ENCODE measurements around the gene FIBIN. TPM values are rescaled to one million over a fixed set of nuclear protein-coding genes. Genes with fewer than 3 reads are reported as not detected.

FIBIN gene
- total and polyA plus RNA-seq, 2 donors (not counting 3 experiments of a cell fraction or from before 2014, with no cell fraction given) = not detected

DNA sequence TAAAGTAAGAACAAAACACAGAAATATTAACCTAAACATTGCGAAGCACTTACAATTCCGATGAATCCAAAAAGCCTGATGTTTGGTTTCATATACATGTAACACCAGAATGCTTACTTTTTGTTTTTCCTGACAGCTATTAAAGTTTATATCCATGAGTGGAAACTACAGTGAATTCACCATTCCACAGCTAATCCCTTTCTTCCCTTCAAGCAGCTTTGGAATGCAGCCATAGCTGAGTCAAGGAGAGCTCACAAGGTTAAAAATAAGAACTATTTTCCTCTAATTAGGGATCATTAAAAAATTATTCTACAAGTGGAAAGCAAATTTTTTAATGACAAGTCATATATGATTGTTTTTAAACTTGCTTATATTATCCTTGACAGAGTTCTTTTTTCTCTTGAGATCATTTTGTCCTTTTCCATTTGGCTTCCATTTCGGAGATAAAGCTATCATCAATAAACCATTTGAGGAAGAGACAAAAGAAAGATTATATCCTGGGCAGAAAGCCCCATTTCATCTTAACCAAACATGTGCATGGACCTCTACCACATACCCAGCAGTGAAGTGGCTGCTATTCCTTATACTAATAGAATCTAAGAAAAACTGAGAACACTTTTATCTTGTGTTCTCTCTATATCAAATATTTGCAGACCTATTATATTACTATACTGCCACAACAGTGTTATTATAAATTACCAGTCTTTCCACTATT is 19.7 kb upstream of the FIBIN start:
- no peaks in the 10 kb centered on the region for H3K27me3 ChIP-seq (ENCODE audit: control insufficient read depth in 2 of 2, insufficient read depth in 2 of 2, low read length in 2 of 2)
- H2AFZ ChIP-seq (ENCODE audit: low read depth, low read length) = no peak overlapping the region
- no peak overlapping the region for H3K4me3 ChIP-seq (replicated peaks in 1 of 3; ENCODE audit: insufficient read depth in 1 of 3, low read depth in 1 of 3, low read length in 3 of 3)
- no peaks in the 10 kb centered on the region for H3K9me1 ChIP-seq (replicated peaks; ENCODE audit: control insufficient read depth, extremely low read depth, insufficient read depth, low read length)
- dilution Hi-C loops (cut with MboI; ENCODE audit: extremely low pct_ligation_motif_present, low sequenced_read_pairs) (no loop called here), intact Hi-C loops (cut with micrococcal nuclease) (no loop called here)
- no peaks in the 10 kb centered on the region for H3K79me2 ChIP-seq (ENCODE audit: control insufficient read depth, insufficient read depth, low read length)
- H3K4me2 ChIP-seq (ENCODE audit: insufficient read depth, low read length) = no peak overlapping the region
- no peaks in the 10 kb centered on the region for H3K4me1 ChIP-seq (ENCODE audit: control insufficient read depth, extremely low read depth, insufficient read depth, low read length)
- FAIRE-seq (no peak), DNase-seq (ENCODE audit: low read depth, low spot score) (no peak)
- TF ChIP-seq MYC (IDR thresholded peaks at IDR 0.05; ENCODE audit: low read depth, low read length) = no peak
- TF ChIP-seq FOS (IDR thresholded peaks at IDR 0.05; ENCODE audit: borderline replicate concordance, insufficient read depth, low read length) = no peak
- no peak for TF ChIP-seq MAX (IDR thresholded peaks at IDR 0.05; ENCODE audit: insufficient read depth, insufficient read length)
- TF ChIP-seq JUN (IDR thresholded peaks at IDR 0.05; ENCODE audit: borderline replicate concordance, insufficient read depth, insufficient read length, low read depth) = no peak
- no peak for TF ChIP-seq CTCF (IDR thresholded peaks at IDR 0.05; ENCODE audit: extremely low read depth in 1 of 2, insufficient read depth in 1 of 2, low read depth in 1 of 2, low read length in 2 of 2)
- TF ChIP-seq POLR2A (IDR thresholded peaks at IDR 0.05; ENCODE audit: low read depth, low read length) = no peak
- no peak for TF ChIP-seq POLR2AphosphoS5 (IDR thresholded peaks at IDR 0.05; ENCODE audit: insufficient read depth, low read depth, low read length)
- TF ChIP-seq GATA2 (IDR thresholded peaks at IDR 0.05; ENCODE audit: insufficient read depth, insufficient read length, low read depth, low read length) = no peak
- no peak for TF ChIP-seq EZH2 (IDR thresholded peaks at IDR 0.05; ENCODE audit: borderline replicate concordance, low read depth, low read length, severe bottlenecking)
- BruUV-seq (replicated peaks) = no TSS peak
- H3K27ac ChIP-seq (ENCODE audit: insufficient read depth, low read depth, low read length) = no peak overlapping the region
- no peaks in the 10 kb centered on the region for H4K20me1 ChIP-seq (replicated peaks; ENCODE audit: control insufficient read depth, extremely low read depth, insufficient read depth, low read length)
- no peaks in the 10 kb centered on the region for H3K9me3 ChIP-seq (replicated peaks; ENCODE audit: control insufficient read depth, insufficient read depth, low read length)
- no peak overlapping the region for H3K9ac ChIP-seq (replicated peaks; ENCODE audit: extremely low read depth, insufficient read depth, low read length)
- H3K36me3 ChIP-seq (ENCODE audit: control insufficient read depth in 2 of 2, extremely low read depth in 1 of 2, insufficient read depth in 2 of 2, low read length in 2 of 2) = no peaks in the 10 kb centered on the region
- CTCF ChIA-PET = no interaction called here
- POLR2A ChIA-PET = no interaction called here

All from endothelial cell of umbilical vein (primary cell).